IMR-90 (cell line): ENCODE measurements around the gene IDI2. TPM values are rescaled to one million over a fixed set of nuclear protein-coding genes. Genes with fewer than 3 reads are reported as not detected.

Experiments used
- ATAC-seq: fragments of 200-7000 bp; cut with Tn5 transposase; 2 replicates; pipeline ENCODE4 v1.9.1; 2020; ENCODE audit warnings: low read depth, mild to moderate bottlenecking, moderate library complexity
- BruUV-seq: library from RNA; stranded (reverse); fragments of 400-500 nt; replicated peaks from 2 replicates; lab custom pipeline; 2021; lab: Mats Ljungman, UMichigan
- CTCF ChIA-PET: fragments of 300-600 bp; formaldehyde crosslinking; extraction: SDS; loops from one replicate; lab custom pipeline; 2021; ENCODE audit warnings: antibody characterized with exemption; lab: Yijun Ruan, JAX
- POLR2A ChIA-PET: fragments of 300-600 bp; sonication (Branson Sonifier 250); formaldehyde crosslinking; loops from one replicate; lab custom pipeline; 2022; ENCODE audit warnings: antibody characterized with exemption; ENCODE audit not compliant: unreplicated experiment; lab: Charles Lee
- DNase-seq: peaks from one replicate; pipeline ENCODE4 v3.0.0; 2013
- H2AFZ ChIP-seq: replicated peaks from 2 replicates; pipeline ENCODE3; 2013; ENCODE audit warnings: low read length, mild to moderate bottlenecking; ENCODE audit not compliant: poor library complexity
- H2AK5ac ChIP-seq: 2 replicates; pipeline ENCODE4 v1.6.1; 2013; ENCODE audit warnings: low read depth, low read length, inconsistent platforms
- H2AK9ac ChIP-seq: replicated peaks from 2 replicates; pipeline ENCODE3; 2013; ENCODE audit warnings: mild to moderate bottlenecking, low read depth, low read length, moderate library complexity; ENCODE audit not compliant: poor library complexity
- H2BK120ac ChIP-seq: 2 replicates; pipeline ENCODE4 v1.6.1; 2013; ENCODE audit warnings: low read depth, low read length, inconsistent platforms
- H2BK15ac ChIP-seq: 3 replicates; pipeline ENCODE4 v1.6.1; 2013; ENCODE audit warnings: low read depth, low read length, inconsistent platforms
- H2BK20ac ChIP-seq: 2 replicates; pipeline ENCODE4 v1.6.1; 2013; ENCODE audit warnings: low read depth, mild to moderate bottlenecking, inconsistent platforms, low read length, moderate library complexity
- H2BK5ac ChIP-seq: 2 replicates; pipeline ENCODE4 v1.6.1; 2013; ENCODE audit warnings: mild to moderate bottlenecking, low read depth, low read length, inconsistent platforms; ENCODE audit not compliant: poor library complexity, severe bottlenecking
- H3K14ac ChIP-seq: replicated peaks from 2 replicates; pipeline ENCODE4 v1.6.1; 2013; ENCODE audit warnings: low read depth, low read length, inconsistent platforms
- H3K18ac ChIP-seq: 2 replicates; pipeline ENCODE4 v1.6.1; 2013; ENCODE audit warnings: low read depth, low read length, control low read depth
- H3K23ac ChIP-seq: 2 replicates; pipeline ENCODE4 v1.6.1; 2013; ENCODE audit warnings: low read depth, low read length, inconsistent platforms
- H3K27ac ChIP-seq: 2 replicates; pipeline ENCODE4 v1.5.1; 2013; ENCODE audit warnings: mild to moderate bottlenecking, control low read depth, low read length; ENCODE audit not compliant: insufficient read depth
- H3K27me3 ChIP-seq: 2 replicates; pipeline ENCODE4 v1.6.1; 2013; ENCODE audit warnings: low read length; ENCODE audit not compliant: control insufficient read depth, insufficient read depth
- H3K36me3 ChIP-seq: 2 replicates; pipeline ENCODE4 v1.6.1; 2013; ENCODE audit warnings: low read length, mixed read lengths; ENCODE audit not compliant: control insufficient read depth, insufficient read depth
- H3K4ac ChIP-seq: 2 replicates; pipeline ENCODE4 v1.6.1; 2013; ENCODE audit warnings: low read depth, low read length, inconsistent platforms
- H3K4me1 ChIP-seq: 2 replicates; pipeline ENCODE4 v1.6.1; 2013; ENCODE audit warnings: low read length, mixed read lengths; ENCODE audit not compliant: control insufficient read depth, insufficient read depth
- H3K4me2 ChIP-seq: 2 replicates; pipeline ENCODE4 v1.6.1; 2013; ENCODE audit warnings: low read depth, mild to moderate bottlenecking, control low read depth, low read length, moderate library complexity
- H3K4me3 ChIP-seq: 2 replicates; pipeline ENCODE4 v1.5.1; 2013; ENCODE audit warnings: low read depth, mild to moderate bottlenecking, control low read depth, low read length, moderate library complexity; ENCODE audit not compliant: insufficient read depth
- H3K56ac ChIP-seq: 2 replicates; pipeline ENCODE4 v1.6.1; 2013; ENCODE audit warnings: low read length, inconsistent platforms; ENCODE audit not compliant: insufficient read depth; ENCODE audit errors: extremely low read depth
- H3K79me1 ChIP-seq, 2 experiments: 2 replicates each; pipeline ENCODE4 v1.6.1; 2013; ENCODE audit warnings: low read length in 2 of 2, inconsistent platforms in 1 of 2, low read depth in 1 of 2
- H3K9ac ChIP-seq: 2 replicates; pipeline ENCODE4 v1.6.1; 2013; ENCODE audit warnings: low read depth, low read length, control low read depth
- H3K9me1 ChIP-seq: 2 replicates; pipeline ENCODE4 v1.6.1; 2013; ENCODE audit warnings: low read length, inconsistent platforms; ENCODE audit not compliant: insufficient read depth
- H3K9me3 ChIP-seq: 2 replicates; pipeline ENCODE4 v1.6.1; 2013; ENCODE audit warnings: low read length; ENCODE audit not compliant: control insufficient read depth, insufficient read depth
- H4K20me1 ChIP-seq: 2 replicates; pipeline ENCODE4 v1.6.1; 2013; ENCODE audit warnings: low read length, inconsistent platforms; ENCODE audit not compliant: insufficient read depth
- H4K5ac ChIP-seq: 2 replicates; pipeline ENCODE4 v1.6.1; 2013; ENCODE audit warnings: mild to moderate bottlenecking, low read depth, low read length, control low read depth
- H4K8ac ChIP-seq, 2 experiments: 2 replicates each; pipeline ENCODE4 v1.6.1; 2013; ENCODE audit warnings: low read depth in 2 of 2, low read length in 2 of 2, control low read depth in 1 of 2, inconsistent platforms in 1 of 2
- H4K91ac ChIP-seq: 2 replicates; pipeline ENCODE4 v1.6.1; 2013; ENCODE audit warnings: low read depth, low read length, inconsistent platforms; ENCODE audit not compliant: insufficient read depth
- CEBPB ChIP-seq: IDR thresholded peaks from 2 replicates; pipeline ENCODE4 v1.6.1; 2012; ENCODE audit warnings: low read depth, low read length, improper control_type of control experiment
- SMC3 ChIP-seq: fragments of 150-350 bp; IDR thresholded peaks from 2 replicates; pipeline ENCODE4 v1.6.1; 2016; ENCODE audit warnings: low read depth, mild to moderate bottlenecking, antibody characterized with exemption, low read length, moderate library complexity
- WGBS, 2 experiments: methylation state at CpG; one replicate each; pipeline versions ENCODE4 v1.1.5 to v1.1.7; 2013; ENCODE audit warnings: missing lambda C conversion rate in 2 of 2; ENCODE audit not compliant: insufficient read length in 1 of 2; ENCODE audit errors: extremely low coverage in 2 of 2; 5-methylcytosine and 5-hydroxymethylcytosine counted together
- dilution Hi-C: fragments of 300-500 bp; cut with HindIII; formaldehyde crosslinking; loops from one replicate; pipeline ENCODE4 v1.14.3; 2018; ENCODE audit warnings: low sequenced_read_pairs; ENCODE audit not compliant: unreplicated experiment
- in situ Hi-C: fragments of 300-500 bp; cut with MboI; formaldehyde crosslinking; loops from 3 replicates; pipeline ENCODE4 v1.14.3; 2019; ENCODE audit warnings: low sequenced_read_pairs, inconsistent platforms, mixed read lengths
- intact Hi-C: fragments of 100-400 bp; cut with micrococcal nuclease; formaldehyde crosslinking; loops from 2 replicates; pipeline ENCODE4 v1.10.0; 2022
- polyA plus RNA-seq, 3 experiments: library from polyadenylated mRNA; depleted of rRNA; stranded (reverse); fragments of >200 nt; gene quantifications; 2 replicates each; pipeline ENCODE4 v1.2.3, GENCODE V29; 2012; ENCODE audit warnings: low replicate concordance in 1 of 3
- total RNA-seq: library from RNA; depleted of rRNA; stranded (reverse); fragments of >200 nt; gene quantifications from 2 replicates; pipeline ENCODE4 v1.2.3, GENCODE V29; 2012

IDI2 gene
- total and polyA plus RNA-seq, 2 of the 4 experiments (the other 2 are of a cell fraction) = not detected

- dilution Hi-C loops = no loop called here
- intact Hi-C loops = no loop called here
- no peak for ATAC-seq
- no peak for DNase-seq
- Histone ChIP-seq H4K8ac (no peak overlapping the region), H2BK120ac (no peak overlapping the region), H3K4me1 (no peaks in the 10 kb centered on the region; the same call in 1 of the 2 replicates), H3K9me3 (no peaks in the 10 kb centered on the region), H3K56ac (no peak overlapping the region), H3K27ac (no peak overlapping the region), H2AK5ac (no peak overlapping the region), H2BK15ac (no peak overlapping the region), H2AFZ (no peak overlapping the region), H3K4me2 (no peak overlapping the region), H3K4me3 (no peak overlapping the region), H3K79me1 (peaks cover 38 to 65% of the 10 kb centered on the region in 2 experiments), H4K20me1 (peaks cover 18% of the 10 kb centered on the region), H3K18ac (no peak overlapping the region), H3K36me3 (peaks cover 5% of the 10 kb centered on the region), H3K9ac (no peak overlapping the region), H4K5ac (no peak overlapping the region), H4K91ac (no peak overlapping the region), H2AK9ac (no peak overlapping the region), H3K9me1 (peaks cover 6% of the 10 kb centered on the region; the same call in 1 of the 2 replicates), H3K14ac (no peak overlapping the region), H3K27me3 (no peaks in the 10 kb centered on the region), H2BK5ac (no peak overlapping the region), H3K4ac (no peak overlapping the region), H2BK20ac (no peak overlapping the region), H3K23ac (no peak overlapping the region)
- in situ Hi-C loops = no loop called here
- CTCF ChIA-PET = no interaction called here
- BruUV-seq = no TSS peak
- POLR2A ChIA-PET = no interaction called here
- 100% methylated on average over 2 to 3 of the region's 4 CpGs for WGBS, 2 experiments
- no peak for TF ChIP-seq CEBPB
- no peak for TF ChIP-seq SMC3
Observed at GRCh38 chr10:1064964-1065247, 39.2 kb upstream of the IDI2 start.
